ENCODE measurements around the gene ST14. TPM values are rescaled to one million over a fixed set of nuclear protein-coding genes. Genes with fewer than 3 reads are reported as not detected.

Gene ST14
- total and polyA plus RNA-seq, 8 donors = 37.5 to 101 (median 48.5) TPM

DNA sequence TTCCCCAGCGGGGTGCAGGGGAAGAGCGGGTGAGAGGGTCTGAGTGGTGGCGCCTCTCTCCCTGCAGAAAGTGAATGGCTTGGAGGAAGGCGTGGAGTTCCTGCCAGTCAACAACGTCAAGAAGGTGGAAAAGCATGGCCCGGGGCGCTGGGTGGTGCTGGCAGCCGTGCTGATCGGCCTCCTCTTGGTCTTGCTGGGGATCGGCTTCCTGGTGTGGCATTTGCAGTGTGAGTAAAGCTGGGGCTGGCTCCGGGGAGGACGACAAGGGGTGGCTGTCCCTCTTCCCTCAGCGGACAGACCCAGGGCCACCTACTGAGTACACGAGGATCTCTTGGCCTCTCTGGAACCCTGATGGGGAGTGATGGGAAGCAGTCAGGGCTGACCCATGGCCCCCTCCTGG is 28.5 kb downstream of the ST14 start:
- DNase-seq (no peak), ATAC-seq (no peak), FAIRE-seq (no peak)

DNA sequence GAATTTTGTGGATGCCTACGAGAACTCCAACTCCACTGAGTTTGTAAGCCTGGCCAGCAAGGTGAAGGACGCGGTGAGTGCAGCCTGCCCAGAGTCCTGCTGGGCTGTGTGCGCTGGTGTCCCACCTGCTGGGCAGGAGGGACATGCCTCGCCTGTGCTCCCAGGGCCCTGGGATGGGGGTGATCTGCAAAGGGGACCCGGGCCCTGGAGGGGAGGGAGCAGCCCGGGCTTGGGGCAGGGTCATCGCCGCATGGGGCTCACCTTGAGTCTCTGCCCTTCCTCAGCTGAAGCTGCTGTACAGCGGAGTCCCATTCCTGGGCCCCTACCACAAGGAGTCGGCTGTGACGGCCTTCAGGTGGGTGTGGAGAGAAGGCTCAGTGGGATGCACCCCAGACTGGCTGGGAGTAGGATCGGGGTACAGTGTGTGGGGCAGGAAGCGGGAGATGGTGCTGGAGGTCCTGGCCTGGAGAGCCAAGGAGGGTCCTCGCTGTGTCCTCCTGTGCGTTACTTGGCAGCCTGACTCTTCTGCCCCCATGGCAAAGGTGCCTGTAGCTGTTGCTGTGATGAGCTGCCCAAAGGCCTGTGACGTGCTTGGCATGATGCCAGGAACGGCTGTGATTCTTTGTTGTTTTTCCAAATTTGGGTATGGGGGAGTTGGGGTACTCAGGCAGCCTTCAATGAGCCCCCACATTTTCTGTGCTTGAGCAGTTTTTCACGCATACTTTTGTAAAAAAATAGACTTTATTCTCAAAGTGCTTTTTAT is 29.2 kb downstream of the ST14 start:
- no peaks in the 10 kb centered on the region for H3K27me3 ChIP-seq
- ATAC-seq (no peak), FAIRE-seq (no peak), DNase-seq (peak in 1 of 6 donors; percentile 73)
- no peak overlapping the region for H3K4me3 ChIP-seq
- no peak overlapping the region for H3K27ac ChIP-seq
- H3K4me1 ChIP-seq = peaks cover 0 to 6% (median 5%) of the 10 kb centered on the region in 3 donors
- H3K36me3 ChIP-seq = peaks cover 0 to 5% (median 3%) of the 10 kb centered on the region in 3 donors
- H3K9me3 ChIP-seq = no peaks in the 10 kb centered on the region
- 85 to 87% methylated on average over 18 to 19 of the region's 19 CpGs for WGBS, 2 donors
- TF ChIP-seq, protein P1, sequence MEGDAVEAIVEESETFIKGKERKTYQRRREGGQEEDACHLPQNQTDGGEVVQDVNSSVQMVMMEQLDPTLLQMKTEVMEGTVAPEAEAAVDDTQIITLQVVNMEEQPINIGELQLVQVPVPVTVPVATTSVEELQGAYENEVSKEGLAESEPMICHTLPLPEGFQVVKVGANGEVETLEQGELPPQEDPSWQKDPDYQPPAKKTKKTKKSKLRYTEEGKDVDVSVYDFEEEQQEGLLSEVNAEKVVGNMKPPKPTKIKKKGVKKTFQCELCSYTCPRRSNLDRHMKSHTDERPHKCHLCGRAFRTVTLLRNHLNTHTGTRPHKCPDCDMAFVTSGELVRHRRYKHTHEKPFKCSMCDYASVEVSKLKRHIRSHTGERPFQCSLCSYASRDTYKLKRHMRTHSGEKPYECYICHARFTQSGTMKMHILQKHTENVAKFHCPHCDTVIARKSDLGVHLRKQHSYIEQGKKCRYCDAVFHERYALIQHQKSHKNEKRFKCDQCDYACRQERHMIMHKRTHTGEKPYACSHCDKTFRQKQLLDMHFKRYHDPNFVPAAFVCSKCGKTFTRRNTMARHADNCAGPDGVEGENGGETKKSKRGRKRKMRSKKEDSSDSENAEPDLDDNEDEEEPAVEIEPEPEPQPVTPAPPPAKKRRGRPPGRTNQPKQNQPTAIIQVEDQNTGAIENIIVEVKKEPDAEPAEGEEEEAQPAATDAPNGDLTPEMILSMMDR (IDR thresholded peaks at IDR 0.05) = no peak
- intact Hi-C loops (cut with DNase I) = no loop called here

More for the DNA sequence above, 28.5 kb downstream of the ST14 start:
- TF ChIP-seq, protein P1 (IDR thresholded peaks at IDR 0.05) = no peak
- no peaks in the 10 kb centered on the region for H3K27me3 ChIP-seq
- intact Hi-C loops (cut with DNase I) = no loop called here
- H3K4me3 ChIP-seq = no peak overlapping the region
- H3K4me1 ChIP-seq = peaks cover 0 to 5% (median 4%) of the 10 kb centered on the region in 3 donors
- WGBS, 2 donors = 93 to 95% methylated on average over 14 of the region's 14 CpGs
- no peaks in the 10 kb centered on the region for H3K9me3 ChIP-seq
- H3K36me3 ChIP-seq = peaks cover 0 to 5% (median 0%) of the 10 kb centered on the region in 3 donors
- H3K27ac ChIP-seq = no peak overlapping the region

DNA sequence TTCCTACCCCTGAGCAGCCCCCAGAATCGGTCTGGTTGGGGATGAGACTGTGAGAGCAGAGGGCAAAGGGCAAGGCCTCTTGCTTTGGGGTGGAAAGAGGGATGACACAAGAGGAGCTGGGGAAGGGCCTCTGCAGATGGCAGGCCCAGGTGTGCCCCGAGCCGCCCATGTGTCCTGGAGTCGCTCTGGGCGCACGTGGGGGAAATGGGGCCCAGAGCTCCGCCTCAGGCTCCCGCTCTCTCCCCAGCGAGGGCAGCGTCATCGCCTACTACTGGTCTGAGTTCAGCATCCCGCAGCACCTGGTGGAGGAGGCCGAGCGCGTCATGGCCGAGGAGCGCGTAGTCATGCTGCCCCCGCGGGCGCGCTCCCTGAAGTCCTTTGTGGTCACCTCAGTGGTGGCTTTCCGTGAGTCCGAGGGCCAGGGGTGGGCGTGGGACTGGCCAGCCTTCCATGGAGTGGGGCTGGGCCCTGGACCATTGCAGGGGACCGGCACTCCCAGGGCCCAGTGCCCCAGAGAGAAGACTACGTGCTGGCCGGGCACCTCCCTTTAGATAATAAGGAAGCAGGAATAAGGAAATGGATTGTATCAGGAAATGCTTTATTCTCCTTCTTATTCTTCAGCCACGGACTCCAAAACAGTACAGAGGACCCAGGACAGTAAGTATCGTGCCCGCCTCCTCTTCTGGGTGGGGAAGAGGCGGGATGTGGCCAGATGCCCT is 30.1 kb downstream of the ST14 start:
- FAIRE-seq = no peak

DNA sequence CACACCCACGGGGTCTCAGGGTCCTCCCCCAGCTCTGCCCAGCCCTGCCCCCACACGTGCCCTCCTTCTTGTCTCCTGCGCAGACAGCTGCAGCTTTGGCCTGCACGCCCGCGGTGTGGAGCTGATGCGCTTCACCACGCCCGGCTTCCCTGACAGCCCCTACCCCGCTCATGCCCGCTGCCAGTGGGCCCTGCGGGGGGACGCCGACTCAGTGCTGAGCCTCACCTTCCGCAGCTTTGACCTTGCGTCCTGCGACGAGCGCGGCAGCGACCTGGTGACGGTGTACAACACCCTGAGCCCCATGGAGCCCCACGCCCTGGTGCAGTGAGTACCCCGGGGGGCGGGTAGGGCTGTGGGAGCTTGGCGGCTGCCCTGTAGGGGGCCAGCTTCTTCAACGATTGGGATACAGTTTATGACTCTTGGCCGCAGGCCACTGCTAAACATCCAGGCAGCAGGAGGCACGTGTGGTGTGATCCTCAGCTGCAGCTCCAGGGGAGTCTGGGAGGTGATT is 30.8 kb downstream of the ST14 start:
- TF ChIP-seq, protein P1 (IDR thresholded peaks at IDR 0.05) = no peak
- Histone ChIP-seq H3K36me3 (peaks cover 0 to 11% (median 9%) of the 10 kb centered on the region in 3 donors), H3K4me3 (no peak overlapping the region)

More for the DNA sequence above, 30.1 kb downstream of the ST14 start:
- Histone ChIP-seq H3K9me3 (no peaks in the 10 kb centered on the region), H3K4me3 (no peak overlapping the region), H3K36me3 (peaks cover 0 to 5% (median 3%) of the 10 kb centered on the region in 3 donors), H3K27ac (peak overlapping the region in 2 of 4 donors; percentile 10 to 39), H3K27me3 (no peaks in the 10 kb centered on the region), H3K4me1 (peaks cover 0 to 6% (median 5%) of the 10 kb centered on the region in 3 donors)
- ATAC-seq (peak in 3 of 4 donors; percentile 13 to 65 (median 28)), DNase-seq (no peak)
- TF ChIP-seq, protein P1 (IDR thresholded peaks at IDR 0.05) = no peak
- intact Hi-C loops (cut with DNase I) = no loop called here
- 94% methylated on average over 32 of the region's 32 CpGs for WGBS, 2 donors

More for the DNA sequence above, 30.8 kb downstream of the ST14 start:
- H3K27me3 ChIP-seq = no peaks in the 10 kb centered on the region
- ATAC-seq = peak in 1 of 4 donors; percentile 6
- intact Hi-C loops (cut with DNase I) = no loop called here
- DNase-seq = peak in 1 of 6 donors; percentile 74
- H3K27ac ChIP-seq = peak overlapping the region in 2 of 4 donors; percentile 10 to 39
- 87 to 90% methylated on average over 29 of the region's 29 CpGs for WGBS, 2 donors
- no peaks in the 10 kb centered on the region for H3K9me3 ChIP-seq
- FAIRE-seq = no peak
- peaks cover 0 to 6% (median 5%) of the 10 kb centered on the region in 3 donors for H3K4me1 ChIP-seq
